OCI-LY7 (cell line): ENCODE data around the gene SMG9.

ENCODE experiments used
- CTCF ChIP-seq: fragments of 200-600 bp; sonication (generic); conservative IDR thresholded peaks from 2 replicates; pipeline ENCODE4 v1.5.1; 2014; ENCODE audit warnings: mild to moderate bottlenecking, antibody characterized with exemption, low read length, moderate library complexity, mixed read lengths
- EZH2phosphoT487 ChIP-seq: fragments of 200-600 bp; sonication (generic); IDR thresholded peaks from 2 replicates; pipeline ENCODE4 v1.6.1; 2018; ENCODE audit warnings: low read depth, borderline replicate concordance, mild to moderate bottlenecking, mixed run types, antibody characterized with exemption, low read length, moderate library complexity, mixed read lengths

- TF ChIP-seq CTCF, result no peak
- TF ChIP-seq EZH2phosphoT487, result no peak
These were observed 58.6 kb downstream of the SMG9 start for GRCh38 chr19:43695985-43696704.
